Measurements from ENCODE around the gene FLCN. TPM values are rescaled to one million over a fixed set of nuclear protein-coding genes. Genes with fewer than 3 reads are reported as not detected.
A peak's percentile ranks its signal among the peaks of the same experiment; 100 is the strongest.
"Not testable (repeated sequence)": the region's sequence is repeated elsewhere in the genome, so short reads cannot be mapped to it uniquely, and the experiment has no call there.

FLCN gene
- total RNA-seq, 2 experiments from 2014 or later = 36.2 to 47.7 TPM

GRCh38 chr17:17255689-17256088 lies 18.7 kb upstream of the FLCN start:
- H3K4me3 Mint-ChIP-seq; DNase-seq; H3K27ac Mint-ChIP-seq; H3K4me1 Mint-ChIP-seq; H3K9me3 Mint-ChIP-seq (ENCODE audit: low read depth); H3K27me3 Mint-ChIP-seq; ATAC-seq: not testable (repeated sequence)
- CTCF ChIA-PET = interaction anchor here (1.4 to 2.2 kb wide), 2 partner anchors 9 to 14 kb away, joined by 4 to 9 read pairs; no protein-coding TSS in a partner anchor
- peaks cover 58% of the 10 kb centered on the region for H3K36me3 Mint-ChIP-seq

GRCh38 chr17:17254036-17254435 lies 17.1 kb upstream of the FLCN start:
- Mint-ChIP-seq H3K4me3 (no peak overlapping the region), H3K4me1 (peaks cover 5% of the 10 kb centered on the region), H3K27me3 (no peaks in the 10 kb centered on the region), H3K36me3 (peaks cover 53% of the 10 kb centered on the region), H3K27ac (no peak overlapping the region), H3K9me3 (ENCODE audit: low read depth) (no peaks in the 10 kb centered on the region)
- ATAC-seq = no peak
- no peak for DNase-seq
- CTCF ChIA-PET = interaction anchor here (0.8 to 1.5 kb wide), 2 partner anchors 10 to 14 kb away, joined by 3 to 4 read pairs; no protein-coding TSS in a partner anchor

- Mint-ChIP-seq H3K27me3 (no peaks in the 10 kb centered on the region), H3K27ac (peak overlapping the region; percentile 48), H3K36me3 (peaks cover 53% of the 10 kb centered on the region), H3K9me3 (ENCODE audit: low read depth) (no peaks in the 10 kb centered on the region), H3K4me3 (no peak overlapping the region), H3K4me1 (peaks cover 5% of the 10 kb centered on the region)
- CTCF ChIA-PET = interaction anchor here (0.8 to 1.5 kb wide), 2 partner anchors 11 to 14 kb away, joined by 3 to 4 read pairs; no protein-coding TSS in a partner anchor
- no peak for ATAC-seq
- no peak for DNase-seq
Observed at GRCh38 chr17:17253406-17253805, 16.4 kb upstream of the FLCN start.

GRCh38 chr17:17252149-17252661 lies 15.2 kb upstream of the FLCN start:
- DNase-seq = no peak
- no peak overlapping the region for H3K4me3 Mint-ChIP-seq
- no peaks in the 10 kb centered on the region for H3K9me3 Mint-ChIP-seq (ENCODE audit: low read depth)
- no peak overlapping the region for H3K27ac Mint-ChIP-seq
- CTCF ChIA-PET = no interaction called here
- H3K27me3 Mint-ChIP-seq = no peaks in the 10 kb centered on the region
- H3K4me1 Mint-ChIP-seq = peaks cover 5% of the 10 kb centered on the region
- no peak for ATAC-seq
- peaks cover 49% of the 10 kb centered on the region for H3K36me3 Mint-ChIP-seq

- DNase-seq (no peak), ATAC-seq (no peak)
- H3K27ac Mint-ChIP-seq = no peak overlapping the region
- CTCF ChIA-PET = interaction anchor here (1.1 kb wide), 1 partner anchor 24 kb away, joined by 3 read pairs; no protein-coding TSS in a partner anchor
- peaks cover 28% of the 10 kb centered on the region for H3K36me3 Mint-ChIP-seq
- H3K4me3 Mint-ChIP-seq = no peak overlapping the region
- H3K27me3 Mint-ChIP-seq = no peaks in the 10 kb centered on the region
- H3K4me1 Mint-ChIP-seq = no peaks in the 10 kb centered on the region
- no peaks in the 10 kb centered on the region for H3K9me3 Mint-ChIP-seq (ENCODE audit: low read depth)
Observed at GRCh38 chr17:17246879-17247278, 9.9 kb upstream of the FLCN start.

- Mint-ChIP-seq H3K9me3 (ENCODE audit: low read depth) (no peaks in the 10 kb centered on the region), H3K36me3 (peaks cover 14% of the 10 kb centered on the region), H3K4me1 (peaks cover 11% of the 10 kb centered on the region), H3K27ac (no peak overlapping the region), H3K4me3 (no peak overlapping the region), H3K27me3 (no peaks in the 10 kb centered on the region)
- CTCF ChIA-PET = no interaction called here
- DNase-seq (no peak), ATAC-seq (no peak)
Observed at GRCh38 chr17:17243163-17243562, 6.2 kb upstream of the FLCN start.

GRCh38 chr17:17242246-17242645 lies 5.3 kb upstream of the FLCN start:
- ATAC-seq (no peak), DNase-seq (no peak)
- Mint-ChIP-seq H3K4me3 (no peak overlapping the region), H3K9me3 (ENCODE audit: low read depth) (no peaks in the 10 kb centered on the region), H3K27me3 (no peaks in the 10 kb centered on the region), H3K4me1 (peaks cover 13% of the 10 kb centered on the region), H3K36me3 (peaks cover 10% of the 10 kb centered on the region), H3K27ac (no peak overlapping the region)
- CTCF ChIA-PET = no interaction called here

- DNase-seq (no peak), ATAC-seq (no peak)
- peaks cover 5% of the 10 kb centered on the region for H3K36me3 Mint-ChIP-seq
- CTCF ChIA-PET = no interaction called here
- no peaks in the 10 kb centered on the region for H3K9me3 Mint-ChIP-seq (ENCODE audit: low read depth)
- no peak overlapping the region for H3K4me3 Mint-ChIP-seq
- H3K27me3 Mint-ChIP-seq = no peaks in the 10 kb centered on the region
- H3K4me1 Mint-ChIP-seq = peaks cover 13% of the 10 kb centered on the region
- no peak overlapping the region for H3K27ac Mint-ChIP-seq
Observed at GRCh38 chr17:17241656-17242055, 4.7 kb upstream of the FLCN start.

GRCh38 chr17:17239832-17240231 lies 2.9 kb upstream of the FLCN start:
- Mint-ChIP-seq H3K36me3 (no peaks in the 10 kb centered on the region), H3K4me1 (peaks cover 27% of the 10 kb centered on the region), H3K4me3 (no peak overlapping the region), H3K27me3 (no peaks in the 10 kb centered on the region), H3K27ac (no peak overlapping the region), H3K9me3 (ENCODE audit: low read depth) (no peaks in the 10 kb centered on the region)
- CTCF ChIA-PET = interaction anchor here (0.6 to 1.6 kb wide), 3 partner anchors 14 to 98 kb away, joined by 3 to 4 read pairs (median 3); no protein-coding TSS in a partner anchor
- ATAC-seq = no peak
- DNase-seq = no peak

- Mint-ChIP-seq H3K27ac (peak overlapping the region; percentile 96), H3K4me3 (peak overlapping the region; percentile 85), H3K9me3 (ENCODE audit: low read depth) (no peaks in the 10 kb centered on the region), H3K36me3 (no peaks in the 10 kb centered on the region), H3K4me1 (peaks cover 29% of the 10 kb centered on the region), H3K27me3 (no peaks in the 10 kb centered on the region)
- CTCF ChIA-PET = interaction anchor here (0.7 to 1.4 kb wide), 7 partner anchors 8 to 1028 kb away, joined by 3 to 5 read pairs (median 4); no protein-coding TSS in a partner anchor
- no peak for DNase-seq
- peak; percentile 22 for ATAC-seq
Observed at GRCh38 chr17:17236295-17237025, 508 bp downstream of the FLCN start.

- no peak for DNase-seq
- H3K9me3 Mint-ChIP-seq (ENCODE audit: low read depth) = no peaks in the 10 kb centered on the region
- peak overlapping the region; percentile 85 for H3K4me3 Mint-ChIP-seq
- H3K27me3 Mint-ChIP-seq = no peaks in the 10 kb centered on the region
- CTCF ChIA-PET = interaction anchor here (1.1 to 1.2 kb wide), 3 partner anchors 9 to 28 kb away, joined by 4 read pairs; no protein-coding TSS in a partner anchor
- H3K27ac Mint-ChIP-seq = peak overlapping the region; percentile 24
- no peak for ATAC-seq
- peaks cover 29% of the 10 kb centered on the region for H3K4me1 Mint-ChIP-seq
- H3K36me3 Mint-ChIP-seq = peaks cover 2% of the 10 kb centered on the region
Observed at GRCh38 chr17:17235212-17236174, 1.5 kb downstream of the FLCN start.

- CTCF ChIA-PET = no interaction called here
- Mint-ChIP-seq H3K36me3 (peaks cover 7% of the 10 kb centered on the region), H3K9me3 (ENCODE audit: low read depth) (no peaks in the 10 kb centered on the region), H3K4me3 (no peak overlapping the region), H3K27ac (no peak overlapping the region), H3K4me1 (peaks cover 16% of the 10 kb centered on the region), H3K27me3 (no peaks in the 10 kb centered on the region)
- ATAC-seq (no peak), DNase-seq (no peak)
Observed at GRCh38 chr17:17232303-17232621, 4.7 kb downstream of the FLCN start.

GRCh38 chr17:17231621-17232302 lies 5.2 kb downstream of the FLCN start:
- DNase-seq = no peak
- Mint-ChIP-seq H3K9me3 (ENCODE audit: low read depth) (no peaks in the 10 kb centered on the region), H3K4me3 (no peak overlapping the region), H3K27me3 (no peaks in the 10 kb centered on the region), H3K27ac (peak overlapping the region; percentile 1), H3K4me1 (peaks cover 16% of the 10 kb centered on the region), H3K36me3 (peaks cover 10% of the 10 kb centered on the region)
- ATAC-seq = no peak
- CTCF ChIA-PET = interaction anchor here (2.0 kb wide), 1 partner anchor 90 kb away, joined by 6 read pairs; no protein-coding TSS in a partner anchor
